Lung (tissue), 12 donors: ENCODE data around the gene TOP2A. TPM values are rescaled to one million over a fixed set of nuclear protein-coding genes. Genes with fewer than 3 reads are reported as not detected.
"Not testable (repeated sequence)": the region's sequence is repeated elsewhere in the genome, so short reads cannot be mapped to it uniquely, and the experiment has no call there.

ENCODE experiments used
- ATAC-seq: fragments of 200-7000 bp; cut with Tn5 transposase; one replicate; pipeline ENCODE4 v1.9.1; 2020; ENCODE audit warnings: moderate number of reproducible peaks; ENCODE audit not compliant: insufficient read depth, low FRiP score
- DNase-seq, 3 donors: peaks; one replicate each; pipeline ENCODE4 v3.0.0-alpha.2; 2013 to 2017
- H3K27ac ChIP-seq, 2 donors: one replicate each; pipeline ENCODE4 v1.5.1; 2013; ENCODE audit warnings: mild to moderate bottlenecking in 2 of 2, moderate library complexity in 2 of 2, control low read depth in 1 of 2, inconsistent platforms in 1 of 2, low read depth in 1 of 2, low read length in 1 of 2
- H3K27me3 ChIP-seq, 3 donors: one replicate each; pipeline ENCODE4 v1.5.1; 2013; ENCODE audit warnings: low read length in 2 of 3; ENCODE audit not compliant: control insufficient read depth in 3 of 3, insufficient read depth in 3 of 3
- H3K36me3 ChIP-seq, 4 donors: one replicate each; pipeline ENCODE4 v1.5.1; 2013; ENCODE audit warnings: low read length in 4 of 4, mild to moderate bottlenecking in 1 of 4, moderate library complexity in 1 of 4; ENCODE audit not compliant: control insufficient read depth in 4 of 4, insufficient read depth in 4 of 4
- H3K4me1 ChIP-seq, 5 donors: one replicate each; pipeline ENCODE4 v1.5.1; 2013; ENCODE audit warnings: low read length in 5 of 5, mild to moderate bottlenecking in 2 of 5, moderate library complexity in 1 of 5; ENCODE audit not compliant: control insufficient read depth in 5 of 5, insufficient read depth in 5 of 5
- H3K4me3 ChIP-seq: one replicate; pipeline ENCODE4 v1.5.1; 2013; ENCODE audit warnings: mild to moderate bottlenecking, control low read depth, moderate library complexity
- H3K9ac ChIP-seq, 2 donors: one replicate each; pipeline ENCODE4 v1.5.1; 2013; ENCODE audit warnings: low read length in 2 of 2, control low read depth in 1 of 2; ENCODE audit not compliant: insufficient read depth in 1 of 2
- H3K9me3 ChIP-seq, 4 donors: one replicate each; pipeline ENCODE4 v1.5.1; 2013; ENCODE audit warnings: low read length in 3 of 4, mild to moderate bottlenecking in 1 of 4, moderate library complexity in 1 of 4; ENCODE audit not compliant: control insufficient read depth in 4 of 4, insufficient read depth in 3 of 4
- WGBS, 2 donors: extraction: QIAGEN DNeasy Blood & Tissue Kit; methylation state at CpG; one replicate each; pipeline ENCODE4 v1.1.7; 2013; 5-methylcytosine and 5-hydroxymethylcytosine counted together
- polyA plus RNA-seq, 2 donors: library from polyadenylated mRNA; stranded (reverse); fragments of 200-250 nt; gene quantifications; one replicate each; pipeline ENCODE4 v1.2.1, GENCODE V29; 2013
- total RNA-seq, 2 donors: library from RNA; depleted of rRNA in 1 of 2; stranded (reverse); fragments of >200 nt in 1 of 2; gene quantifications; one replicate each; pipeline ENCODE4 v1.2.1, GENCODE V29; 2014 to 2021
- TF ChIP-seq, protein P1 (sequence below): IDR thresholded peaks from 2 replicates; pipeline ENCODE4 v1.5.1; 2012; ENCODE audit warnings: mild to moderate bottlenecking; ENCODE audit errors: control extremely low read depth, extremely low read depth
- donor health status: control.
- donor health status: control.
- donor health status: Bipolar disorder and iron deficiency.
- donor health status: healthy.
- donor health status: DM: yes; HTN: yes; CAD: no.

The TOP2A gene
- total and polyA plus RNA-seq, 4 donors = 2.6 to 21.6 (median 9.6) TPM

DNA sequence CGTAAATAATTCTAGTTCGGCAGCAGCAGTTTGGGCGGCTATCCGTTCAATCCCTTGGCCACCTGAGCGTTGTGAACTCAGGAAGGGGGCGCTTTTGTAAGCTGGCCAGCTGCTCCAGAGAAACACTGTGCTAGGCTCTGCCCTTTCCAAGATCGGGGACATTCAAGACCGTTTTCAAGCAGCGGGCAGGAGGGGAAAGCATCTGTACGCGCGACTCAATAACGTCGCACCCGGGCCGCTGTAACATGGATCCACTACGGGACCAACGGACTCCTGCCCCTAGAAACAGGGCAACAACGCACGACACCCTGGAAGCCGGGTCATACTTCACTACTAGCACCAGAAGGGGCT, 463 bp downstream of the TOP2A start:
- no peak for ATAC-seq
- TF ChIP-seq, protein P1, sequence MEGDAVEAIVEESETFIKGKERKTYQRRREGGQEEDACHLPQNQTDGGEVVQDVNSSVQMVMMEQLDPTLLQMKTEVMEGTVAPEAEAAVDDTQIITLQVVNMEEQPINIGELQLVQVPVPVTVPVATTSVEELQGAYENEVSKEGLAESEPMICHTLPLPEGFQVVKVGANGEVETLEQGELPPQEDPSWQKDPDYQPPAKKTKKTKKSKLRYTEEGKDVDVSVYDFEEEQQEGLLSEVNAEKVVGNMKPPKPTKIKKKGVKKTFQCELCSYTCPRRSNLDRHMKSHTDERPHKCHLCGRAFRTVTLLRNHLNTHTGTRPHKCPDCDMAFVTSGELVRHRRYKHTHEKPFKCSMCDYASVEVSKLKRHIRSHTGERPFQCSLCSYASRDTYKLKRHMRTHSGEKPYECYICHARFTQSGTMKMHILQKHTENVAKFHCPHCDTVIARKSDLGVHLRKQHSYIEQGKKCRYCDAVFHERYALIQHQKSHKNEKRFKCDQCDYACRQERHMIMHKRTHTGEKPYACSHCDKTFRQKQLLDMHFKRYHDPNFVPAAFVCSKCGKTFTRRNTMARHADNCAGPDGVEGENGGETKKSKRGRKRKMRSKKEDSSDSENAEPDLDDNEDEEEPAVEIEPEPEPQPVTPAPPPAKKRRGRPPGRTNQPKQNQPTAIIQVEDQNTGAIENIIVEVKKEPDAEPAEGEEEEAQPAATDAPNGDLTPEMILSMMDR = no peak
- no peaks in the 10 kb centered on the region for H3K9me3 ChIP-seq

DNA sequence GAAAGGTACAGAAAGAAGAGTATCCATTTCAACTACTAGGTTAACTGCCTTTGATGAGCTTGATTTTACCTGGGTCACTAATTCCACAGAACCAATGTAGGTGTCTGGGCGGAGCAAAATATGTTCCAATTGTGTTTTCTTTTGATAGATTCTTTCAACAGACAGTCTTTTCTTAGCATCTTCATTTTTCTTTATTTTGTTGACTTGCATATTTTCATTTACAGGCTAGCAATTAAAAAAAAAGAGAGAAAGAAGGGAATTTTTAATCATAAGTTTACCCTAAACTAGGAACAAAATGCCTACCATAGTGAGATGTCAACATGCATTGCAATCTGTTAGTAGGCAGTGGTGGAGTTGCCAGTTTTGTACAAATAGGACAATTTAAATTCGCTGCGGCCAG, 1.0 kb downstream of the TOP2A start:
- no peaks in the 10 kb centered on the region for H3K9me3 ChIP-seq
- no peak overlapping the region for H3K27ac ChIP-seq
- H3K9ac ChIP-seq = no peak overlapping the region
- peaks cover 0 to 23% (median 0%) of the 10 kb centered on the region in 5 donors for H3K4me1 ChIP-seq
- no peaks in the 10 kb centered on the region for H3K27me3 ChIP-seq
- H3K36me3 ChIP-seq = peaks cover 0 to 6% (median 0%) of the 10 kb centered on the region in 4 donors
- ATAC-seq = no peak
- TF ChIP-seq, protein P1 = no peak
- no peak overlapping the region for H3K4me3 ChIP-seq
- no peak for DNase-seq
- 41 to 54% methylated on average over 3 of the region's 3 CpGs for WGBS, 2 donors

More for the DNA sequence above, 463 bp downstream of the TOP2A start:
- Histone ChIP-seq H3K4me3 (peak overlapping the region; percentile 65), H3K9ac (peak overlapping the region; percentile 66 to 78), H3K27ac (no peak overlapping the region), H3K36me3 (peaks cover 0 to 6% (median 0%) of the 10 kb centered on the region in 4 donors), H3K27me3 (no peaks in the 10 kb centered on the region), H3K4me1 (peaks cover 0 to 23% (median 0%) of the 10 kb centered on the region in 5 donors)
- WGBS, 2 donors = 0 to 1% methylated on average over 21 of the region's 21 CpGs
- peak in 2 of 3 donors; percentile 48 to 52 for DNase-seq

DNA sequence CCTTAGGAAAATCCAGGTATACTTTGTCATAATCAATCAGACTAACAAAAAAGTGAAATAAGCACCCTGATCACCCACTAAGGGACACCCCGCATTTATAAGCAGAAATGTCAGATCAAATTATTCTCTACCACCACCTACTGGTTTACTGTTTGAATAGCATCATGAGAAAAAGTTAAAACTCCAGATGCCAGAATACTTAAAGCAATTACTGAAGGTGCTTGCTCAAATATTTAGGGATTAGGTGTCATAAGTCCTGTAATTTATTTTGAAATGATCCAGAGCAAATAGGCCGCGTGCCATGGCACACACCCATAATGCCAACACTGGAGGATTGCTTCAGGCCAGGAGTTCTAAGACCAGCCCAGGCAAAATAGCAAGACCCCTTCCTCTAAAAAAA, 2.3 kb downstream of the TOP2A start:
- Histone ChIP-seq H3K9ac (no peak overlapping the region), H3K4me3 (no peak overlapping the region)

DNA sequence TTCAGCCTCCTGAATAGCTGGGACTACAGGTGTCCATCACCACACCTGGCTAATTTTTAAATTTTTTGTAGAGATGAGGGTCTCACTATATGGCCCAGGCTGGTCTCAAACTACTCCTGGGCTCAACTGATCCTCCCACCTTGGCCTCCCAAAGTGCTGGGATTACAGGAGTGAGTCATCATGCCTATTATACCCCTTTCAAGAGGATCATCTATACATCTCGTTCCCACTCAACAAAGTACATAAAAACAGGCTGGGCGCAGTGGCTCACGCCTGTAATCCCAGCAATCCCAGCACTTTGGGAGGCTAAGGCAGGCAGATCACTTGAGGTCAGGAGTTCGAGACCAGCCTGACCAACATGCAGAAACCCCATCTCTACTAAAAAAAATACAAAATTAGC, 3.4 kb downstream of the TOP2A start:
- H3K27ac ChIP-seq, DNase-seq, ATAC-seq, H3K9me3 ChIP-seq, H3K27me3 ChIP-seq, H3K9ac ChIP-seq, H3K4me3 ChIP-seq: not testable (repeated sequence)
- WGBS, 2 donors = 87 to 98% methylated on average over 4 of the region's 4 CpGs
- peaks cover 0 to 23% (median 0%) of the 10 kb centered on the region in 5 donors for H3K4me1 ChIP-seq
- H3K36me3 ChIP-seq = peaks cover 0 to 12% (median 0%) of the 10 kb centered on the region in 4 donors

More for the DNA sequence above, 2.3 kb downstream of the TOP2A start:
- ATAC-seq (no peak), DNase-seq (peak in 2 of 3 donors; percentile 56 to 63)
- Histone ChIP-seq H3K36me3 (peaks cover 0 to 10% (median 0%) of the 10 kb centered on the region in 4 donors), H3K27me3 (no peaks in the 10 kb centered on the region), H3K9me3 (no peaks in the 10 kb centered on the region), H3K4me1 (peaks cover 0 to 23% (median 0%) of the 10 kb centered on the region in 5 donors), H3K27ac (no peak overlapping the region)
- 44 to 59% methylated on average over 3 of the region's 3 CpGs for WGBS, 2 donors
- TF ChIP-seq, protein P1 = peak; percentile 74
